GM12878 (cell line): ENCODE data around the gene INPP4B. TPM values are rescaled to one million over a fixed set of nuclear protein-coding genes. Genes with fewer than 3 reads are reported as not detected.

ENCODE experiments used
- ATAC-seq: fragments of 200-7000 bp; cut with Tn5 transposase; 3 replicates; pipeline ENCODE4 v1.9.1; 2020; ENCODE audit warnings: mild to moderate bottlenecking, moderate library complexity
- BruUV-seq: library from RNA; stranded (reverse); fragments of 400-500 nt; replicated peaks from 2 replicates; lab custom pipeline; 2021; lab: Mats Ljungman, UMichigan
- CTCF ChIA-PET: fragments of 300-600 bp; sonication (Branson Sonifier 250); formaldehyde crosslinking; extraction: SDS; loops from one replicate; lab custom pipeline; 2021; ENCODE audit warnings: inconsistent platforms; lab: Yijun Ruan, JAX
- POLR2A ChIA-PET: fragments of 350-600 bp; formaldehyde crosslinking; extraction: SDS; loops from one replicate; lab custom pipeline; 2021; ENCODE audit warnings: inconsistent platforms; lab: Charles Lee
- RAD21 ChIA-PET: fragments of 300-600 bp; sonication (Branson Sonifier 250); formaldehyde crosslinking; loops from one replicate; lab custom pipeline; 2023; ENCODE audit warnings: antibody characterized with exemption; ENCODE audit not compliant: unreplicated experiment; lab: Charles Lee
- SMC1A ChIA-PET: fragments of 300-600 bp; sonication (Branson Sonifier 250); formaldehyde crosslinking; loops from one replicate; lab custom pipeline; 2023; ENCODE audit not compliant: unreplicated experiment, uncharacterized antibody; lab: Charles Lee
- DNase-seq: peaks from one replicate; pipeline ENCODE4 v3.0.0-alpha.2; 2011; ENCODE audit warnings: low read depth, low spot score
- FAIRE-seq: peaks from 3 replicates; lab custom pipeline; 2011; peaks lifted over from hg19 to GRCh38; lab: Jason Lieb, UNC
- H2AFZ ChIP-seq: 2 replicates; pipeline ENCODE4 v1.6.0; 2011; ENCODE audit warnings: low read depth, low read length, control low read depth; ENCODE audit not compliant: control insufficient read depth
- H3K27ac ChIP-seq: 2 replicates; pipeline ENCODE4 v1.5.1; 2011; ENCODE audit warnings: control low read depth; ENCODE audit not compliant: control insufficient read depth, insufficient read depth
- H3K27me3 ChIP-seq, 2 experiments: replicated peaks in 1 of 2; 2 replicates each; pipeline versions ENCODE4 v1.6.0 to v1.6.1; 2011; ENCODE audit warnings: low read length in 1 of 2; ENCODE audit not compliant: control insufficient read depth in 2 of 2, insufficient read depth in 2 of 2
- H3K36me3 ChIP-seq, 2 experiments: 2 replicates each; pipeline ENCODE4 v1.5.1; 2011; ENCODE audit warnings: low read length in 1 of 2; ENCODE audit not compliant: control insufficient read depth in 2 of 2, insufficient read depth in 2 of 2
- H3K4me1 ChIP-seq: 2 replicates; pipeline ENCODE4 v1.6.1; 2011; ENCODE audit warnings: mild to moderate bottlenecking, low read length, moderate library complexity, mixed read lengths; ENCODE audit not compliant: control insufficient read depth, insufficient read depth
- H3K4me2 ChIP-seq: 2 replicates; pipeline ENCODE4 v1.6.0; 2011; ENCODE audit warnings: control low read depth; ENCODE audit not compliant: control insufficient read depth, insufficient read depth
- H3K4me3 ChIP-seq: fragments of 200-600 bp; sonication (generic); 2 replicates; pipeline ENCODE4 v1.5.1; 2016
- H3K79me2 ChIP-seq: 2 replicates; pipeline ENCODE4 v1.6.0; 2011; ENCODE audit warnings: low read length; ENCODE audit not compliant: control insufficient read depth, insufficient read depth
- H3K9ac ChIP-seq: 2 replicates; pipeline ENCODE4 v1.8.0; 2011; ENCODE audit warnings: low read length, control low read depth, mixed read lengths; ENCODE audit not compliant: control insufficient read depth, insufficient read depth
- H3K9me3 ChIP-seq: replicated peaks from 3 replicates; pipeline ENCODE4 v1.5.1; 2011; ENCODE audit warnings: mild to moderate bottlenecking, low read length; ENCODE audit not compliant: control insufficient read depth, insufficient read depth
- H4K20me1 ChIP-seq: 2 replicates; pipeline ENCODE4 v1.6.0; 2011; ENCODE audit not compliant: control insufficient read depth, insufficient read depth
- CBFB ChIP-seq: IDR thresholded peaks from 2 replicates; pipeline ENCODE4 v1.6.1; 2016; ENCODE audit warnings: antibody characterized with exemption, low read depth
- CBX3 ChIP-seq: fragments of 200-600 bp; sonication (generic); IDR thresholded peaks from 2 replicates; pipeline ENCODE4 v1.6.1; 2016; ENCODE audit warnings: low read depth, borderline replicate concordance
- CREB1 ChIP-seq: IDR thresholded peaks from 2 replicates; pipeline ENCODE4 v1.6.1; 2012; ENCODE audit warnings: low read depth, mild to moderate bottlenecking, inconsistent platforms
- EZH2 ChIP-seq: IDR thresholded peaks from 2 replicates; pipeline ENCODE4 v1.6.1; 2012; ENCODE audit warnings: low read depth, mild to moderate bottlenecking, control low read depth, inconsistent platforms, low read length, borderline replicate concordance; ENCODE audit not compliant: control insufficient read depth
- FOXK2 ChIP-seq: fragments of 450-650 bp; IDR thresholded peaks from 2 replicates; pipeline ENCODE4 v1.6.1; 2017; ENCODE audit warnings: mild to moderate bottlenecking, moderate library complexity
- GABPA ChIP-seq: IDR thresholded peaks from 2 replicates; pipeline ENCODE4 v1.6.1; 2014; ENCODE audit warnings: antibody characterized with exemption, low read depth, mild to moderate bottlenecking, inconsistent platforms
- NFIC ChIP-seq: IDR thresholded peaks from 2 replicates; pipeline ENCODE4 v1.6.1; 2012; ENCODE audit warnings: low read depth, mild to moderate bottlenecking, inconsistent platforms, low read length, moderate library complexity
- NFYA ChIP-seq: IDR thresholded peaks from 2 replicates; pipeline ENCODE4 v1.6.1; 2011; ENCODE audit warnings: low read depth, mild to moderate bottlenecking, low read length, improper control_type of control experiment, borderline replicate concordance
- NRF1 ChIP-seq: conservative IDR thresholded peaks from 2 replicates; pipeline ENCODE4 v1.6.1; 2011; ENCODE audit warnings: mild to moderate bottlenecking, low read depth, low read length, improper control_type of control experiment
- PAX5 ChIP-seq: IDR thresholded peaks from 2 replicates; pipeline ENCODE4 v1.6.1; 2011; ENCODE audit warnings: low read depth, low read length, borderline replicate concordance
- PML ChIP-seq: IDR thresholded peaks from 2 replicates; pipeline ENCODE4 v1.6.1; 2012; ENCODE audit warnings: low read length, inconsistent platforms
- POLR2A ChIP-seq: IDR thresholded peaks from 2 replicates; pipeline ENCODE4 v1.6.1; 2011; ENCODE audit warnings: low read depth, mild to moderate bottlenecking, low read length
- POU2F2 ChIP-seq: IDR thresholded peaks from 3 replicates; pipeline ENCODE4 v1.6.1; 2011; ENCODE audit warnings: low read depth, mild to moderate bottlenecking, low read length, borderline replicate concordance
- RBBP5 ChIP-seq: fragments of 200-600 bp; sonication (generic); conservative IDR thresholded peaks from 2 replicates; pipeline ENCODE4 v1.6.1; 2016
- SMARCA5 ChIP-seq: fragments of 450-650 bp; IDR thresholded peaks from 2 replicates; pipeline ENCODE4 v1.6.1; 2017; ENCODE audit warnings: mild to moderate bottlenecking
- ZNF207 ChIP-seq: fragments of 450-650 bp; IDR thresholded peaks from 2 replicates; pipeline ENCODE4 v1.6.1; 2014; ENCODE audit warnings: antibody characterized with exemption, mild to moderate bottlenecking, borderline replicate concordance
- ZNF622 ChIP-seq: fragments of 450-650 bp; IDR thresholded peaks from 2 replicates; pipeline ENCODE4 v1.6.1; 2017; ENCODE audit warnings: mild to moderate bottlenecking, inconsistent platforms
- WGBS: methylation state at CpG from one replicate; pipeline ENCODE4 v1.1.6; 2016; ENCODE audit warnings: low lambda C conversion rate; ENCODE audit not compliant: insufficient replicate concordance, insufficient coverage; ENCODE audit errors: missing lambda C conversion rate; 5-methylcytosine and 5-hydroxymethylcytosine counted together
- in situ Hi-C: fragments of 300-500 bp; cut with MboI; formaldehyde crosslinking; loops from 9 replicates; pipeline ENCODE4 v1.14.3; 2018; ENCODE audit warnings: mixed read lengths
- intact Hi-C: fragments of 100-400 bp; cut with micrococcal nuclease; formaldehyde crosslinking; loops from one replicate; pipeline ENCODE4 v1.14.2; 2022; ENCODE audit not compliant: unreplicated experiment
- polyA plus RNA-seq, 11 experiments: library from polyadenylated mRNA; depleted of rRNA in 4 of 11; unstranded in 6 of 11; stranded (reverse) in 5 of 11; fragments of >200 nt; fragmentation: Nextera tagmentation in 4 of 11; fragmentation: Illumina TruSeq in 1 of 11; extraction: Ambion mirVana in 4 of 11; extraction: Trizol in 1 of 11; gene quantifications; 1 replicate in 1 of 11; 2 replicates in 10 of 11; pipeline versions ENCODE4 v1.2.1 to v1.2.3, GENCODE V29; 2011 to 2016; ENCODE audit warnings: inconsistent platforms in 2 of 11, missing spikeins in 2 of 11, low read depth in 1 of 11
- total RNA-seq, 4 experiments: library from RNA; depleted of rRNA in 3 of 4; stranded (reverse); fragments of >200 nt in 3 of 4; fragmentation: Illumina TruSeq in 1 of 4; extraction: Trizol in 1 of 4; gene quantifications; 2 replicates each; pipeline versions ENCODE4 v1.2.1 to v1.2.3, GENCODE V29; 2013 to 2021
- TF ChIP-seq, protein P1 (sequence below): fragments of 450-650 bp; formaldehyde crosslinking; IDR thresholded peaks from 2 replicates; pipeline ENCODE4 v1.4.0; 2022; ENCODE audit warnings: mild to moderate bottlenecking, moderate library complexity
- TF ChIP-seq, protein P2 (sequence below): fragments of 450-650 bp; IDR thresholded peaks from 2 replicates; pipeline ENCODE4 v1.6.1; 2017; ENCODE audit warnings: antibody characterized with exemption, mild to moderate bottlenecking, moderate library complexity

Gene INPP4B
- total and polyA plus RNA-seq, 10 of the 15 experiments (the other 5 are each of a cell fraction or from before 2014, with no cell fraction given) = 0.53 to 11.2 (median 0.95) TPM

DNA sequence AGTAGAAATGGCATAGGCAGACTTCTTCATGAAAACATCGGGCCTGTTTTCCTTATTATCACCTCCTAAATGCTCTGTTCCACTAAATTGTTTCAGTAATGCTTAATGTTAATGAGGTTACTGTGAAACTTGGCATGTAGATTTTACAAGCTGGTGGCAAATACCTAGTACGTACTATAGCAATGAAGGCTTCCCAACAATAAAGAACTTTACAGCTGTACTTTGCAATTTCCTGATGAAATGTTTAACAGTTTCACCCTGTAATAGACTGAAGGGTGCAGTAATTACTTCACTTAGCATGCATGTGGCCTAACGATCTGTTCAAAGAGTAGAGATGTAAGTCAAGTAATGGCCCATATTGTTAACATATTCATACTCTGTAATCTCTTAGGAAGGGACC, 685.0 kb downstream of the INPP4B start (continued):
- TF ChIP-seq EZH2 (no peak), POLR2A (no peak), NRF1 (no peak), FOXK2 (no peak), GABPA (no peak), PAX5 (no peak), NFIC (no peak), SMARCA5 (no peak)
- TF ChIP-seq, protein P1, sequence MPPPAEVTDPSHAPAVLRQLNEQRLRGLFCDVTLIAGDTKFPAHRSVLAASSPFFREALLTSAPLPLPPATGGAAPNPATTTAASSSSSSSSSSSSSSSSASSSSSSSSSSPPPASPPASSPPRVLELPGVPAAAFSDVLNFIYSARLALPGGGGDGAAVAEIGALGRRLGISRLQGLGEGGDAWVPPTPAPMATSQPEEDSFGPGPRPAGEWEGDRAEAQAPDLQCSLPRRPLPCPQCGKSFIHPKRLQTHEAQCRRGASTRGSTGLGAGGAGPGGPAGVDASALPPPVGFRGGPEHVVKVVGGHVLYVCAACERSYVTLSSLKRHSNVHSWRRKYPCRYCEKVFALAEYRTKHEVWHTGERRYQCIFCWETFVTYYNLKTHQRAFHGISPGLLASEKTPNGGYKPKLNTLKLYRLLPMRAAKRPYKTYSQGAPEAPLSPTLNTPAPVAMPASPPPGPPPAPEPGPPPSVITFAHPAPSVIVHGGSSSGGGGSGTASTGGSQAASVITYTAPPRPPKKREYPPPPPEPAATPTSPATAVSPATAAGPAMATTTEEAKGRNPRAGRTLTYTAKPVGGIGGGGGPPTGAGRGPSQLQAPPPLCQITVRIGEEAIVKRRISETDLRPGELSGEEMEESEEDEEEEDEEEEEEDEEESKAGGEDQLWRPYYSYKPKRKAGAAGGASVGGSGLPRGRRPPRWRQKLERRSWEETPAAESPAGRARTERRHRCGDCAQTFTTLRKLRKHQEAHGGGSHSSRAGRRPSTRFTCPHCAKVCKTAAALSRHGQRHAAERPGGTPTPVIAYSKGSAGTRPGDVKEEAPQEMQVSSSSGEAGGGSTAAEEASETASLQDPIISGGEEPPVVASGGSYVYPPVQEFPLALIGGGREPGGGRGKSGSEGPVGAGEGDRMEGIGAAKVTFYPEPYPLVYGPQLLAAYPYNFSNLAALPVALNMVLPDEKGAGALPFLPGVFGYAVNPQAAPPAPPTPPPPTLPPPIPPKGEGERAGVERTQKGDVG (CRISPR knock-in tag) = no peak

DNA sequence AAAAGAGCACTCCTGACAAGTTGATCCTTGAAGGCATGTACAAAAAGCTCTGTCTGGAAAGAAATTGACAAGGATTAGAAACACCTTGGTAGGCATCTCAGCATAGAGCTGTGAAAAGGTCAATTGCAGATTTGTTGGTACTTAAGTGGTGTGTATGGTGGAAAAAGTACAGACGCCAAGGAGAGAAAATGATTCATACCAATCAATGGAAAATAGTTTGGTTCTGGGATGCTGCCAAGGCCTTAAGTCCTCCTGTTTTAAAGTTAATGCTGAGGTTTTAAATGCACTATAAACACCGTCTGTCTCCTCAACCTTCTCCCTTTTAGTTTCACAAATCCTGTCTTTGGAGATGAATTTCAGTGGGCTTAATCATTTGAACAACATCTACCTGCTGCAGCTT, 685.6 kb downstream of the INPP4B start:
- Histone ChIP-seq H3K27me3 (no peaks in the 10 kb centered on the region), H3K9ac (no peak overlapping the region), H3K4me1 (no peaks in the 10 kb centered on the region), H2AFZ (no peak overlapping the region), H3K27ac (no peak overlapping the region), H3K79me2 (no peaks in the 10 kb centered on the region), H3K4me2 (no peak overlapping the region), H3K4me3 (no peak overlapping the region), H3K9me3 (no peaks in the 10 kb centered on the region), H4K20me1 (no peaks in the 10 kb centered on the region), H3K36me3 (no peaks in the 10 kb centered on the region)
- in situ Hi-C loops = no loop called here
- DNase-seq (no peak), FAIRE-seq (no peak), ATAC-seq (no peak)
- 0% methylated on average over 2 of the region's 2 CpGs for WGBS
- ChIA-PET SMC1A (no interaction called here), RAD21 (no interaction called here), CTCF (no interaction called here), POLR2A (no interaction called here)
- intact Hi-C loops = no loop called here
- BruUV-seq = no TSS peak
- TF ChIP-seq CREB1 = no peak
- TF ChIP-seq, protein P2, sequence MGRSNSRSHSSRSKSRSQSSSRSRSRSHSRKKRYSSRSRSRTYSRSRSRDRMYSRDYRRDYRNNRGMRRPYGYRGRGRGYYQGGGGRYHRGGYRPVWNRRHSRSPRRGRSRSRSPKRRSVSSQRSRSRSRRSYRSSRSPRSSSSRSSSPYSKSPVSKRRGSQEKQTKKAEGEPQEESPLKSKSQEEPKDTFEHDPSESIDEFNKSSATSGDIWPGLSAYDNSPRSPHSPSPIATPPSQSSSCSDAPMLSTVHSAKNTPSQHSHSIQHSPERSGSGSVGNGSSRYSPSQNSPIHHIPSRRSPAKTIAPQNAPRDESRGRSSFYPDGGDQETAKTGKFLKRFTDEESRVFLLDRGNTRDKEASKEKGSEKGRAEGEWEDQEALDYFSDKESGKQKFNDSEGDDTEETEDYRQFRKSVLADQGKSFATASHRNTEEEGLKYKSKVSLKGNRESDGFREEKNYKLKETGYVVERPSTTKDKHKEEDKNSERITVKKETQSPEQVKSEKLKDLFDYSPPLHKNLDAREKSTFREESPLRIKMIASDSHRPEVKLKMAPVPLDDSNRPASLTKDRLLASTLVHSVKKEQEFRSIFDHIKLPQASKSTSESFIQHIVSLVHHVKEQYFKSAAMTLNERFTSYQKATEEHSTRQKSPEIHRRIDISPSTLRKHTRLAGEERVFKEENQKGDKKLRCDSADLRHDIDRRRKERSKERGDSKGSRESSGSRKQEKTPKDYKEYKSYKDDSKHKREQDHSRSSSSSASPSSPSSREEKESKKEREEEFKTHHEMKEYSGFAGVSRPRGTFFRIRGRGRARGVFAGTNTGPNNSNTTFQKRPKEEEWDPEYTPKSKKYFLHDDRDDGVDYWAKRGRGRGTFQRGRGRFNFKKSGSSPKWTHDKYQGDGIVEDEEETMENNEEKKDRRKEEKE = no peak
- no peak for TF ChIP-seq NFYA
- TF ChIP-seq POU2F2 = no peak
- TF ChIP-seq CBFB = no peak
- no peak for TF ChIP-seq CBX3
- no peak for TF ChIP-seq PAX5
- no peak for TF ChIP-seq ZNF622
- TF ChIP-seq PML = no peak
- no peak for TF ChIP-seq ZNF207
- no peak for TF ChIP-seq RBBP5
- no peak for TF ChIP-seq EZH2
